GM18507 (cell line): ENCODE measurements around the gene SPG11.
A peak's percentile ranks its signal among the peaks of the same experiment; 100 is the strongest.
"Not testable (repeated sequence)": the region's sequence is repeated elsewhere in the genome, so short reads cannot be mapped to it uniquely, and the experiment has no call there.

Experiments used
- DNase-seq: peaks from one replicate; pipeline ENCODE4 v3.0.0; 2011; ENCODE audit warnings: low read depth; ENCODE audit not compliant: insufficient read length; ENCODE audit errors: extremely low spot score
- FAIRE-seq: peaks from 2 replicates; lab custom pipeline; 2011; peaks lifted over from hg19 to GRCh38; lab: Jason Lieb, UNC

Gene SPG11

DNA sequence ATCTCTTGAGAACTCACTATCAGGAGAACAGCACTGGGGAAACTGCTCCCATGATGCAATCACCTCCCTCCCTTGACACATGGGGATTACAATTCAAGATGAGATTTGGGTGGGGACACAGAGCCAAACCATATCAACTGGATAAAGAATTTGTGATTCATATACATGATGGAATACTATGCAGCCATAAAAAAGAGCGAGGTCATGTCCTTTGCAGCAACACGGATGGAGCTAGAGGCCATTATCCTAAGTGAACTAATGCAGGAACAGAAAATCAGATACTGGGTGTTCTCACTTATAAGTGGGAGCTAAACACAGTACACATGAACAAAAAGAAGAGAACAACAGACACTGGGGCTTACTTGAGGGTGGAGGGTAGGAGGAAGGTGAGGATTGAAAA, 17.0 kb downstream of the SPG11 start:
- no peak for FAIRE-seq

DNA sequence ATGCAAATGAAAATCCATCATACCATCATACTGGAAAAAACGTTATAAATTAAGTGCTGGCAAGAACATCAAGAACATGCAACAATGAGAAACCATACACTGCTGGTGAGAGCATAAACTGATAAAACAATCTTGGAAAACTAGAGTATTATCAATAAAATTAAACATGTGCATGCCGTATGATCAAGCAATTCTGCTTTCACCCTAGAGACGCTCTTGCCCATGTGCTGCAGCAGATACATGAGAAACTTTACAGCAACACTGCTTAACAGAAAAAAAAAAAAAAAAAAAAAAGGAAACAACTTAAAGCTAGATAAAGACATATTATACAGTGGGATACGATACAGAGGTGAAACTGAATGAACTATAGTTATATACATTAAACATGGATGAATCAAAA, 21.8 kb downstream of the SPG11 start:
- no peak for DNase-seq
- FAIRE-seq, result no peak

More for the DNA sequence above, 17.0 kb downstream of the SPG11 start:
- no peak for DNase-seq

GRCh38 chr15:44636976-44637375, 26.5 kb downstream of the SPG11 start:
- FAIRE-seq (no peak), DNase-seq (no peak)

GRCh38 chr15:44633603-44634002, 29.9 kb downstream of the SPG11 start:
- FAIRE-seq, result no peak
- no peak for DNase-seq

DNA sequence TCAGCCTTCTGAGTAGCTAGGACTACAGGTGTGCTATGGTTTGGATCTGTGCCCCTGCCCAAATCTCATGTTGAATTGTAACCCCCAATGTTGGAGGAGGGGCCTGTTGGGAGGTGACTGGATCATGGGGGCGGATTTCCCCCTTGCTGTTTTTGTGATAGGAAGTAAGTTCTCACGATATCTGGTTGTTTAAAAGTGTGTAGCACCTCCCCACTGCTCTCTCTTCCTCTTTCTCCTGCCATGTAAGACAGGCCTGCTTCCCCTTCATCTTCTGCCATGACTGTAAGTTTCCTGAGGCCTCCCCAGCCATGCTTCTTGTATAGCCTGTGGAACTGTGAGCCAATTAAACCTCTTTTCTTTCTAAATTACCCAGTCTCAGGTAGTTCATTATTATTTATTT, 38.2 kb downstream of the SPG11 start:
- DNase-seq, result not testable (repeated sequence)
- FAIRE-seq, result peak; percentile 49

DNA sequence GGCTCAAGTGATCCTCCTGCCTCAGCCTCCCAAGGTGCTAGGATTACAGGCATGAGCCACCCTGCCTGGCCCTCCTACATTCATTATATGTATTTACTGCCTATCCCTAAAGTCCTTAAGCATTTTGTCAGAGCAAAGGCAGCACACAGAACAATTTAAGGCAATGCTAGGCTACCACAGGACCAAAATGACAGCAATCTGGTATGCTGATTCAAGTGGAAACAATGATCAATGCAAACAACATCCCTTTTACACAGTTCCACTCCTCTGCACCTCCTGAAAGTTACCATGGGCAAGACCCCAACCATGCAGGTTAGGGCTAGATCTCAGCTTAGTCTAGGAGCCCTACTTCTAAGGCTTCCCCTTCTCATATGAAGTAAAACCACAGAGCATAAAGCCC, 40.3 kb downstream of the SPG11 start:
- no peak for DNase-seq
- no peak for FAIRE-seq

GRCh38 chr15:44620081-44620480, 43.4 kb downstream of the SPG11 start:
- DNase-seq (no peak), FAIRE-seq (no peak)

DNA sequence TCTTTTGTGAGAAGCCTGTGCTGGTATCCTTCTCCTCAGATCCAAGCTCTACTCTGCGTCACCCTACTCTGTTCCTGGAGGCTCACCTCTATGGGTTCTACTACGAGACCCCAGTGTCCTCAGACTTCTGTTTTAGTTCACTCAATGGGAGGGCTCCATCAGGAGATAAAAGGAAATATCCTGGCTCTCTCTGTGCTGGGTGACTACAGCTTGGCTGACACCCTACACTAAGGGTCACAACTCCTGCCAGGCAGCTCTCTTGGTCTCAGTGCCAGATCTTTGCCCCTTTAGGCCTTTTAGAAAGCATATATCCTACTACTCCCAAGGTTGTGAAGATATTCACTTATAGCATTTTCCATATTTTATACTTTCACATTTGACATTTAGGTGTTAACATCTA, 46.5 kb downstream of the SPG11 start:
- DNase-seq, result no peak
- no peak for FAIRE-seq

DNA sequence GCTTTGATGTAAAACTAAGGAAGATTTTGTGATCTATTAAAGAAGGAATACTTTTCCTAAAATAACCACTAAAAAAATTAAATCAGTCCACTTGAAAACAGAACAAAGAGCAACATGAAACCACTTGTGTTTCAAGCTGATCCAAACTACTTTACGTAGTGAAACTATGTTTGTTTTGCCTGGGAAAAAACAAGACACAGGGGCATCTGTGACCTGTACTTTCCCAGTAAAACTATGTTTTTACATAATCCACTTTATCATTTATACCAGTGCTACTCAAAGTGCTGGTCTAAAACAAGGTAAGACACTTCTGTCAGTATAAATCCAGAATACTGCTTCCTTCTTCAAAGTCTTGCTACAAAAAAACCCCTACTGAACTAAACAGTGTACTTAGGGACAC, 56.7 kb downstream of the SPG11 start:
- DNase-seq, result no peak
- FAIRE-seq, result peak; percentile 12

DNA sequence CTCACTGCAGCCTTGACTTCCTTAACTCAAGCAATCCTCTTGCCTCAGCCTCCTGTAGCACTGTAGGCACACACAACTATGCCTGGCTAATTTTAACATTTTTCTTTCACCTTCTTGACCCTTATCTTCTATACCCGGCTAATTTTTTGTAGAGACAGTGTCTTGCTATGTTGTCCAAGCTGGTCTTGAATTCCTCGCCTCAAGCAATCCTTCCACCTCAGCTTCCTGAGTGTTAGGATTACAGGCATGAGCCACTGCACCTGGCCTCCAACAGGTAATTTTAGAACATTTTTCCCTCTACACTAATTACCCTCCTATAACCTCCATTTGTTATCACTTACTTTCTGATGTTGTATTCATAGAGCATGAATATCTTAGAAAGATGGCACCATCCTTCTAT, 60.3 kb downstream of the SPG11 start:
- DNase-seq, result no peak
- FAIRE-seq, result no peak

DNA sequence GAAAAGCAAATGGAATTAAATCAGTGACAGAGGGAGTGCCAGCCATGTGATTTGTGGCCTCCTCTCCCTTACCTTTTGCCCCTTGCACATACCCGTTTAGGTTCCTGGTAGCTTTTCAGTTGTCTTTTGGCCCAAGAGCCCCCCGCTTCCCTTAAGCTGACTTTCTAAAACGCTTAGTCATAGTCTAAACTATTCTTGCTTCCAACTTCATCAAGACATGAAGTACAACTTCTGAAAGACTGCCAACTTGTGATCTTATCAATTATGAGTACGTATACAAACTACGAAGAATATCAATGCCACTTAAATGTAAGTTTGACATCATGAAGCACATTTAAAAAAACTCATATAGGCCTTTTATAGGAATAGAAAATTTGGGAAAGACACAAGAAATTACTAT, 64.6 kb downstream of the SPG11 start:
- no peak for FAIRE-seq
- no peak for DNase-seq

DNA sequence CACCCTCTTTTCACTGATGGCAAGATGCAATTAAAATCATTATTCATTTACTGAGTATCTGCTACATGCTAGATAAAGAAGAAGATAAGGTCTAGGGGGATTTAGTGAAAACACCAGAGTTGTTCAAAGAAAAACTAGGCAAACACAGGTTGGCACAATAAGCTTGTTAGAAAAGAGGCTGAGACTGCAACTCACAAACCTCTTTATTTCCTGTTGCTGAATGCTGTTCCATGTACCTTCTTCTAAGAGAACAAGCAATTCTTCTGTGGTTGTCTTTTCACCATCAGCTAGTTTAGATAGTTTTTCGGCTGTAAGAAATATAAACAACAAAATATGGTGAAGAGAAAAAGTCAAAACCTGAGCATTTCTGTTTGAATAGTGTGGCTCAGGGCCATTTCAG, 65.4 kb downstream of the SPG11 start:
- no peak for DNase-seq
- no peak for FAIRE-seq

DNA sequence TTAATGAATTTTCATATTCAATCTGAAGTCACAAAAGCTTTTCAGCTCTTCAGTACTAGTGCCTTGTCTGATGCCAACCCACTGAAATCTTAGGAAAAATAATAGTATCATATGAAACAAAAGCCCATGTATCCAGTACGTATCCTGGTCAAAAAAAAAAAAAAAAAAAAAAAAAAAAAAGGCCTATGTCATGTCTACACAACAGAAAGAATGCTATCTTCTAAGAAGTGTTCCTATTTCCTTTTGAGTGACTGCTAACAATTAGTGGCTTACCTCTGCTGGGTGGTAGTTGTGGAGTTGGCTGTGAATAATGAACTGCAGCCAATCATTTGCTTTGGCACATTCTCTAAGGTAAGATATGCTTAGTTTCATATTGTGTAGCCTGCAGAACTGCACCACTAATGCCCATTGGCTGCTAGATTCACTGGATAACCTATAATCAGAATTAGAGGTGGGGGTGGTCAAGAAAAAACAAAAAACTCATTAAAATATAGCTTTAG, 66.9 kb downstream of the SPG11 start:
- no peak for FAIRE-seq
- DNase-seq, result no peak

DNA sequence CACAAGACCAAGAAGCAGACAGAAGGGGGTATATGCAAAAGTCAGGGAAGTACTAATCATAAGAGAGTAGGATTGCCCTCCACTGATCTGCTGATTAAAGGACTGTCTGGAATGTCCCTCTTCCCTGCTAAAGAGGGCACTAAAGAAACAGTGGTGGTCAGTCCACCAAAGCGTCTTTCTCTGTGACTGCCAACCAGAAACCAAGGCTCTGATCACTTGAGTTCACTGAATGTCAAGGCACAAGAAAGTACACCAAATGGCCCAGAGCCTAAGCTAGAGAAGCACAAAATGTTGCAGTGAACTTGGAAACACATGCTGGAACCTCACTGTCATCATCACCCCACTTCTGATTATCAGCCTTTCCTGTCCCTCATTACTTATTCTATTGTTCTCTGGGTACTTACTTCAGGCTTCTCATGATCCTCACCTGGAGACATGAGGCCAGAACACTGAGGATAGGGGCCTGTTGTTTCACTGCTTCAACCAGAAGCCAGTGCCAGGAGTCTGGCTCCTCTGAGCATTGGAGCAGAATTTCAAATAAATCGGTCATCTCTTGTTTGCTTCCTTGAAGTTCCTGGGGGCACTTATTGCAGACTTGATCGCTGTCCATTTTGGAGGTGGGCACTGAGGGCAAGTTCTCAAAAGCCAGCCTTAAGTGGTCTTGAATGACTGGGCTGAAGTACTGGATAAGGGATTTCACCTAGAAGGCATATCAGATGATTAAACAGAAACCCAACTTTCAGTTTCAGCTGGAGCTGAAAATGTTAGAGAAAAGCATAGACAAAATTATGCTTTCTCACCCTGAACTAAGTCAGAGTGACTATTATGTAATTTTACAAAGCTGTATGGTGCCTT, 67.6 kb downstream of the SPG11 start:
- no peak for DNase-seq
- no peak for FAIRE-seq

DNA sequence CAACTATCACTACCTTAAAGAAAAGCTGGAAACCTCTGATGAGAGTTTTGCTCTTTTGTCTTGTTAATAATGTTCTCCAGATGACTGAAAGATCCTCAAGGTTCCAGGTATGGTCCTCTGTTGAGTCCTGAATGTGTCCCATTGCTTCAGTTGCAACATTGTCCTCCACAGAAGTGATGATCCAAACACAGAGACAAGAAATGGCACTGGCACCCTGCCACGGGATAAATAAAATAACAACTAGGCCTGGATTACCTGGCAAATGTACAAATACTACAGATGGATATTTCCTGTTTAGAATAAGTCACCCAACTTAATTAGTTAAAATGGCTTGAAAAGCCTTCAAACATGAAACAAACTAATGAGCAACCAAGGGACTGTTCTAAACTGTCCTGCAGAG, 68.2 kb downstream of the SPG11 start:
- FAIRE-seq (no peak), DNase-seq (no peak)

GRCh38 chr15:44593042-44593736, 70.3 kb downstream of the SPG11 start:
- no peak for FAIRE-seq

GRCh38 chr15:44591326-44591725, 72.1 kb downstream of the SPG11 start:
- FAIRE-seq, result no peak

More at GRCh38 chr15:44593042-44593736, 70.3 kb downstream of the SPG11 start:
- DNase-seq, result no peak

GRCh38 chr15:44588541-44588940, 74.9 kb downstream of the SPG11 start:
- DNase-seq (no peak), FAIRE-seq (no peak)

More at GRCh38 chr15:44591326-44591725, 72.1 kb downstream of the SPG11 start:
- DNase-seq, result no peak

DNA sequence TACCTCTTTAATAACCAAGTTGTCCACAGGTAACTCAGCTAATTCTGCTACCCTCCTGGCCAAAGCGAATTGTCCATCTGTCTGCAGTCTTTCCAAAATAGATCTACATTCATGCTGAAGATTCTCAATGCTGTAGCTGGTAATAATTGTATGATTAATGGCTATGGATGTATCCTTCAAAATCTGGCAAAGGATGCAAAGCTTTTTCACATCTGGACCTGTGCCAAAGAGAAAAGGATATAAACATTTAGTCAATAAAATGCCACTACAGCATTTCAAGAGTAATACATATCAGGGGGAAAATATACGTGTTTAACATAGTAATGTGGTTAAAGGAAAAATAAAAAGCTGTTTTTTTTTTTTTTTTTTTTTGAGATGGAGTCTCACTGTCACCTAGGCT, 77.8 kb downstream of the SPG11 start:
- DNase-seq, result no peak
- no peak for FAIRE-seq

DNA sequence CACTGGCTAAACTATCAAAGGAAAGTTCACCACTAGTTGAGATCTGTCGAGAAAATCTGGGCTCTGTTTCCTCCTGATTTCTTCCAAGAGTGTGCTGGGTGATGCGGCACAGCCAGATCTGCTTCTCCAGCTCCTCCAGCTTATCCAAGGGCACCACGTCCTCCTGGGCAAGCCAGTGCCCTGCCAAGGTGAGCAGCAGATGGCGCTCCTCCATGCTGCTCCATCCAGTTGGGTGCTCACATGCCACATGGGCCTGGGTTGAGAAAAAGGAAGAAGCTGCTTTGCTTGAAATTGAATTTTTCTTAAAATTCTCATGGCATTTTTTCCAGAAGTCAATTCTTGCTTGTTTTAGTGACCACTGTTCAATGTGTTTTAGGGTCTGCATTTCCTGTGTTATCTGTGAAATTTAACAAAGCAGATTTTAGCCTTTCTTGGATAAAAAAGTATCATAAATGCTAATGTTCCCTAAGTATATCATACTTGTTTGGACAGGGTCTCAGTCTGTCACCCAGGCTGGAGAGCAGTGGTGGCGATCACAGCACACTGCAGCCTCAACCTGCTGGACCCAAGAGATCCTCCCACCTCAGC, 79.2 kb downstream of the SPG11 start:
- DNase-seq (no peak), FAIRE-seq (peak; percentile 31)
